Central memory CD4-positive, alpha-beta T cell (primary cell): ENCODE measurements around the gene ZBTB24.
"Not testable (repeated sequence)": the region's sequence is repeated elsewhere in the genome, so short reads cannot be mapped to it uniquely, and the experiment has no call there.

Experiments
- DNase-seq: peaks from one replicate; pipeline ENCODE4 v3.0.0; 2022
- total RNA-seq, 3 experiments: gene quantifications; one replicate each; lab custom pipeline; 2026; lab: John Stamatoyannopoulos, UW

The ZBTB24 gene
- 48.4 to 97.3 (median 75.4) reads per million in 3 experiments for total RNA-seq

GRCh38 chr6:109482905-109483734 is at the start of gene ZBTB24:
Gene ZBTB24, minus strand, starts transcription at chr6:109483219. Its CDS starts 1,193 bp downstream, at chr6:109482026.
- DNase-seq = peak; percentile 92

- no peak for DNase-seq
Measured at GRCh38 chr6:109531446-109531845, 48.4 kb upstream of the ZBTB24 start.

GRCh38 chr6:109527989-109528388 is 45.0 kb upstream of the ZBTB24 start:
- no peak for DNase-seq

GRCh38 chr6:109526905-109527628 is 44.0 kb upstream of the ZBTB24 start:
- peak; percentile 39 for DNase-seq

GRCh38 chr6:109524129-109524528 is 41.1 kb upstream of the ZBTB24 start:
- no peak for DNase-seq

- no peak for DNase-seq
Measured at GRCh38 chr6:109523478-109523877, 40.5 kb upstream of the ZBTB24 start.

- DNase-seq = no peak
Measured at GRCh38 chr6:109521080-109521479, 38.1 kb upstream of the ZBTB24 start.

- DNase-seq = not testable (repeated sequence)
Measured at GRCh38 chr6:109519647-109520046, 36.6 kb upstream of the ZBTB24 start.

- no peak for DNase-seq
Measured at GRCh38 chr6:109516929-109517328, 33.9 kb upstream of the ZBTB24 start.

GRCh38 chr6:109515781-109516409 is 32.9 kb upstream of the ZBTB24 start:
- no peak for DNase-seq

GRCh38 chr6:109514946-109515345 is 31.9 kb upstream of the ZBTB24 start:
- no peak for DNase-seq

GRCh38 chr6:109513571-109514071 is 30.6 kb upstream of the ZBTB24 start:
- DNase-seq = no peak

- DNase-seq = no peak
Measured at GRCh38 chr6:109512271-109512817, 29.3 kb upstream of the ZBTB24 start.

GRCh38 chr6:109511832-109512231 is 28.8 kb upstream of the ZBTB24 start:
- no peak for DNase-seq

GRCh38 chr6:109510358-109510757 is 27.3 kb upstream of the ZBTB24 start:
- DNase-seq = no peak

GRCh38 chr6:109508166-109508860 is 25.3 kb upstream of the ZBTB24 start:
- DNase-seq = no peak

- no peak for DNase-seq
Measured at GRCh38 chr6:109507490-109508072, 24.6 kb upstream of the ZBTB24 start.

- no peak for DNase-seq
Measured at GRCh38 chr6:109506841-109507240, 23.8 kb upstream of the ZBTB24 start.

GRCh38 chr6:109506314-109506713 is 23.3 kb upstream of the ZBTB24 start:
- no peak for DNase-seq

GRCh38 chr6:109503327-109504224 is 20.6 kb upstream of the ZBTB24 start:
- no peak for DNase-seq

GRCh38 chr6:109498936-109499335 is 15.9 kb upstream of the ZBTB24 start:
- no peak for DNase-seq
